HG03064 (cell line): ENCODE results near the gene TXNRD1.
"Not testable (repeated sequence)": the region's sequence is repeated elsewhere in the genome, so short reads cannot be mapped to it uniquely, and the experiment has no call there.

ENCODE experiments used
- ATAC-seq: cut with Tn5 transposase; IDR thresholded peaks from one replicate; pipeline ENCODE4 v1.9.1; 2021; ENCODE audit warnings: low read depth; ENCODE audit not compliant: unreplicated experiment

The TXNRD1 gene

DNA sequence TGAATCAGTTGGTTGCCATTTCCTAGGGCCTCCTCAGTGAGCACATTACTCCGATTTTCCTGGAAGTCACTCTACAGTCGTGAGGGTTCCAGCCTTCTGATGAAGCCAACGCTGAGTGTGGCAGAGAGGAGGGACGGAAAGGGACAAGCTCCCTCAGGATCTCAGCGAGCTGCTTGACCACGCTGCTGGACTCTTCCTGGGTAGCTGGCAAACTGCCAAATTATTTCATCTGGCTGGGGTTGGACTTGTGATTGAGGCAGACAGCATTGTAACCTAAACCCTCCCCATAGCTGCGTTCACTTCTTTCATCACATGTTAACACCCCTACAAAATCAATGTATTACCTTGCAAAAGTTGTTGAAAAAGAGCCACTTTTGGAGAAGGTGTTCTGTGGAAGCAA is 171.6 kb downstream of the TXNRD1 start:
- no peak for ATAC-seq

DNA sequence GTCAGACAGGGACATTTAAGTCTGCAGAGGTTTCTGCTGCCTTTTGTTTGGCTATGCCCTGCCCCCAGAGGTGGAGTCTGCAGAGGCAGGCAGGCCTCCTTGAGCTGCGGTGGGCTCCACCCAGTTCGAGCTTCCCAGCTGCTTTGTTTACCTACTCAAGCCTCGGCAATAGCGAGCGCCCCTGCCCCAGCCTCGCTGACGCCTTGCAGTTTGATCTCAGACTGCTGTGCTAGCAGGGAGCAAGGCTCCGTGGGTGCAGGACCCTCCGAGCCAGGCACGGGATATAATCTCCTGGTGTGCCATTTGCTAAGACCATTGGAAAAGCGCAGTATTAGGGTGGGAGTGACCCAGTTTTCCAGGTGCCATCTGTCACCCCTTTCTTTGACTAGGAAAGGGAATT is 178.5 kb downstream of the TXNRD1 start:
- ATAC-seq: not testable (repeated sequence)
